OCI-LY7 (cell line): ENCODE measurements around the gene EPHA8.

Experiments used
- EZH2phosphoT487 ChIP-seq: fragments of 200-600 bp; sonication (generic); IDR thresholded peaks from 2 replicates; pipeline ENCODE4 v1.6.1; 2018; ENCODE audit warnings: low read depth, borderline replicate concordance, mild to moderate bottlenecking, mixed run types, antibody characterized with exemption, low read length, moderate library complexity, mixed read lengths
- TF ChIP-seq, protein P1 (sequence below): fragments of 200-600 bp; sonication (generic); conservative IDR thresholded peaks from 2 replicates; pipeline ENCODE4 v1.5.1; 2014; ENCODE audit warnings: mild to moderate bottlenecking, antibody characterized with exemption, low read length, moderate library complexity, mixed read lengths

DNA sequence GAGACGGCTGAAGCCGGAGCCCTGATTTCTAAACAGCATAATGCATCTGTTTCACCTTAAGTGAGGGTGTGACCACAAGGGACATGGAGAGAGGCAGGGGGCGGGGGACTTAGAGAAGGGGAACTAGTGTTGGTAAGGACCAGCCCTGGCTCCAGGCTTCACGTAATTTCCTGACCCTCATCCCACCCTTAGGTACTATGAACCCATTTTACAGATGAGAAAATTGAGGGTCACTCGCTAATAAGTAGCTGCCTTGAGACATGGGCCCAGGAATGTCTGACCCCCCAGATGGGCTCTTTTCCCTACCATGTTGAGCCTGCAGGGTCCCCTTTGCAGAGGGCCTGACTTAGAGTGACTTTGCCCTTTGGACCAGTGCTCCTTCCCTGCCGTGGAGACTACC lies 4.7 kb downstream of the EPHA8 start:
- no peak for TF ChIP-seq EZH2phosphoT487
- TF ChIP-seq, protein P1, sequence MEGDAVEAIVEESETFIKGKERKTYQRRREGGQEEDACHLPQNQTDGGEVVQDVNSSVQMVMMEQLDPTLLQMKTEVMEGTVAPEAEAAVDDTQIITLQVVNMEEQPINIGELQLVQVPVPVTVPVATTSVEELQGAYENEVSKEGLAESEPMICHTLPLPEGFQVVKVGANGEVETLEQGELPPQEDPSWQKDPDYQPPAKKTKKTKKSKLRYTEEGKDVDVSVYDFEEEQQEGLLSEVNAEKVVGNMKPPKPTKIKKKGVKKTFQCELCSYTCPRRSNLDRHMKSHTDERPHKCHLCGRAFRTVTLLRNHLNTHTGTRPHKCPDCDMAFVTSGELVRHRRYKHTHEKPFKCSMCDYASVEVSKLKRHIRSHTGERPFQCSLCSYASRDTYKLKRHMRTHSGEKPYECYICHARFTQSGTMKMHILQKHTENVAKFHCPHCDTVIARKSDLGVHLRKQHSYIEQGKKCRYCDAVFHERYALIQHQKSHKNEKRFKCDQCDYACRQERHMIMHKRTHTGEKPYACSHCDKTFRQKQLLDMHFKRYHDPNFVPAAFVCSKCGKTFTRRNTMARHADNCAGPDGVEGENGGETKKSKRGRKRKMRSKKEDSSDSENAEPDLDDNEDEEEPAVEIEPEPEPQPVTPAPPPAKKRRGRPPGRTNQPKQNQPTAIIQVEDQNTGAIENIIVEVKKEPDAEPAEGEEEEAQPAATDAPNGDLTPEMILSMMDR: no peak
